WTC11 (cell line): ENCODE data around the gene BMPER. TPM values are rescaled to one million over a fixed set of nuclear protein-coding genes. Genes with fewer than 3 reads are reported as not detected.

Experiments used
- ATAC-seq: fragments of 200-7000 bp; cut with Tn5 transposase; 2 replicates; pipeline ENCODE4 v1.10.0; 2021; ENCODE audit warnings: mild to moderate bottlenecking, moderate library complexity
- CTCF ChIA-PET: fragments of 300-600 bp; sonication (Branson Sonifier 250); formaldehyde crosslinking; loops from one replicate; lab custom pipeline; 2021; ENCODE audit warnings: antibody characterized with exemption; lab: Charles Lee
- POLR2A ChIA-PET: fragments of 350-600 bp; sonication (Branson Sonifier 250); formaldehyde crosslinking; loops from one replicate; lab custom pipeline; 2021; ENCODE audit warnings: antibody characterized with exemption; lab: Charles Lee
- DNase-seq: peaks from one replicate; pipeline ENCODE4 v3.0.0; 2021; ENCODE audit warnings: low spot score
- H3K27ac Mint-ChIP-seq: 2 replicates; pipeline ENCODE4 v1.8.0; 2021; ENCODE audit warnings: mixed read lengths
- H3K27me3 Mint-ChIP-seq: 2 replicates; pipeline ENCODE4 v1.8.0; 2021; ENCODE audit warnings: low read depth, mild to moderate bottlenecking, moderate library complexity, mixed read lengths
- H3K36me3 Mint-ChIP-seq: 2 replicates; pipeline ENCODE4 v1.8.0; 2021; ENCODE audit warnings: mixed read lengths
- H3K4me1 Mint-ChIP-seq: 2 replicates; pipeline ENCODE4 v1.8.0; 2022; ENCODE audit warnings: mixed read lengths
- H3K4me3 Mint-ChIP-seq: 2 replicates; pipeline ENCODE4 v1.8.0; 2021; ENCODE audit warnings: mild to moderate bottlenecking, moderate library complexity, mixed read lengths
- H3K9me3 Mint-ChIP-seq: 2 replicates; pipeline ENCODE4 v1.8.0; 2021; ENCODE audit warnings: mixed read lengths
- CTCF ChIP-seq: fragments of 200-600 bp; IDR thresholded peaks from 2 replicates; pipeline ENCODE4 v1.8.0; 2022; ENCODE audit warnings: antibody characterized with exemption
- ELF4 ChIP-seq: sonication (generic); formaldehyde crosslinking; IDR thresholded peaks from 2 replicates; pipeline ENCODE4 v1.8.1; 2022; ENCODE audit warnings: low read depth, mild to moderate bottlenecking, moderate library complexity, missing genetic modification reagents
- ERG ChIP-seq: fragments of 250-450 bp; sonication (Bioruptor Pico); IDR thresholded peaks from 2 replicates; pipeline ENCODE4 v1.8.0; 2021; ENCODE audit warnings: mild to moderate bottlenecking
- FOXJ3 ChIP-seq: sonication (generic); formaldehyde crosslinking; IDR thresholded peaks from 2 replicates; pipeline ENCODE4 v1.9.0; 2021; ENCODE audit warnings: missing genetic modification reagents, mild to moderate bottlenecking, borderline replicate concordance
- FOXK1 ChIP-seq: sonication (generic); formaldehyde crosslinking; IDR thresholded peaks from 2 replicates; pipeline ENCODE4 v1.8.0; 2022; ENCODE audit warnings: mild to moderate bottlenecking, moderate library complexity, missing genetic modification reagents
- GABPB1 ChIP-seq: sonication (generic); formaldehyde crosslinking; IDR thresholded peaks from 2 replicates; pipeline ENCODE4 v1.8.1; 2023; ENCODE audit warnings: mild to moderate bottlenecking, missing genetic modification reagents
- HMGXB4 ChIP-seq: sonication (generic); formaldehyde crosslinking; IDR thresholded peaks from 2 replicates; pipeline ENCODE4 v1.8.1; 2023; ENCODE audit warnings: mild to moderate bottlenecking, moderate library complexity, missing genetic modification reagents
- NFE2L1 ChIP-seq: sonication (generic); formaldehyde crosslinking; IDR thresholded peaks from 2 replicates; pipeline ENCODE4 v1.8.1; 2023; ENCODE audit warnings: missing genetic modification reagents
- NFYB ChIP-seq: sonication (generic); formaldehyde crosslinking; conservative IDR thresholded peaks from 2 replicates; pipeline ENCODE4 v1.8.0; 2022; ENCODE audit warnings: low read depth, missing genetic modification reagents
- SMAD3 ChIP-seq: sonication (generic); formaldehyde crosslinking; IDR thresholded peaks from 2 replicates; pipeline ENCODE4 v1.8.0; 2022; ENCODE audit warnings: missing genetic modification reagents, mild to moderate bottlenecking, borderline replicate concordance
- SOX15 ChIP-seq: fragments of 250-450 bp; sonication (Bioruptor Pico); IDR thresholded peaks from 2 replicates; pipeline ENCODE4 v1.9.0; 2021; ENCODE audit warnings: mild to moderate bottlenecking
- TEAD4 ChIP-seq: sonication (generic); formaldehyde crosslinking; IDR thresholded peaks from 2 replicates; pipeline ENCODE4 v1.8.0; 2022; ENCODE audit warnings: mild to moderate bottlenecking, missing genetic modification reagents
- ZNF121 ChIP-seq: sonication (generic); formaldehyde crosslinking; IDR thresholded peaks from 2 replicates; pipeline ENCODE4 v1.8.0; 2023; ENCODE audit warnings: missing genetic modification reagents
- ZNF138 ChIP-seq: sonication (generic); formaldehyde crosslinking; conservative IDR thresholded peaks from 2 replicates; pipeline ENCODE4 v1.8.1; 2022; ENCODE audit warnings: mild to moderate bottlenecking, moderate library complexity, missing genetic modification reagents
- ZNF263 ChIP-seq: sonication (generic); formaldehyde crosslinking; IDR thresholded peaks from 2 replicates; pipeline ENCODE4 v1.8.1; 2022; ENCODE audit warnings: low read depth, mild to moderate bottlenecking, moderate library complexity, missing genetic modification reagents
- ZNF317 ChIP-seq: sonication (generic); formaldehyde crosslinking; IDR thresholded peaks from 2 replicates; pipeline ENCODE4 v1.8.1; 2023; ENCODE audit warnings: low read depth, mild to moderate bottlenecking, moderate library complexity, missing genetic modification reagents, borderline replicate concordance
- ZNF416 ChIP-seq: fragments of 250-450 bp; sonication (Bioruptor Pico); IDR thresholded peaks from 2 replicates; pipeline ENCODE4 v1.9.0; 2021; ENCODE audit warnings: mild to moderate bottlenecking, inconsistent platforms
- total RNA-seq: library from RNA; stranded (reverse); gene quantifications from 3 replicates; pipeline ENCODE4 v1.2.3, GENCODE V29; 2021
- TF ChIP-seq, protein P1 (sequence below): sonication (generic); formaldehyde crosslinking; IDR thresholded peaks from 2 replicates; pipeline ENCODE4 v1.8.1; 2022; ENCODE audit warnings: low read depth, mild to moderate bottlenecking, moderate library complexity, missing genetic modification reagents, borderline replicate concordance
- TF ChIP-seq, protein P2 (sequence below): fragments of 250-450 bp; sonication (Bioruptor Pico); conservative IDR thresholded peaks from 2 replicates; pipeline ENCODE4 v1.9.0; 2021; ENCODE audit warnings: mild to moderate bottlenecking
- TF ChIP-seq, protein P3 (sequence below): fragments of 250-450 bp; sonication (Bioruptor Pico); IDR thresholded peaks from 2 replicates; pipeline ENCODE4 v1.9.0; 2021; ENCODE audit warnings: mild to moderate bottlenecking
- TF ChIP-seq, protein P4 (sequence below): sonication (generic); formaldehyde crosslinking; IDR thresholded peaks from 2 replicates; pipeline ENCODE4 v1.8.1; 2022; ENCODE audit warnings: missing genetic modification reagents, borderline replicate concordance

The BMPER gene
- total RNA-seq, 1 experiment from 2014 or later, result 1.9 TPM

GRCh38 chr7:33883671-33883965 lies 21.7 kb upstream of the BMPER start:
- H3K27me3 Mint-ChIP-seq, result no peaks in the 10 kb centered on the region
- H3K27ac Mint-ChIP-seq, result no peak overlapping the region
- ATAC-seq (no peak), DNase-seq (no peak)
- H3K9me3 Mint-ChIP-seq, result peaks cover 14% of the 10 kb centered on the region
- no peak overlapping the region for H3K4me3 Mint-ChIP-seq
- CTCF ChIA-PET, result no interaction called here
- H3K4me1 Mint-ChIP-seq, result peaks cover 23% of the 10 kb centered on the region
- POLR2A ChIA-PET, result no interaction called here
- no peaks in the 10 kb centered on the region; the same call in none of the 2 replicates for H3K36me3 Mint-ChIP-seq
- TF ChIP-seq ZNF416 (CRISPR knock-in tag), result no peak
- no peak for TF ChIP-seq FOXK1 (CRISPR knock-in tag)
- TF ChIP-seq, protein P1, sequence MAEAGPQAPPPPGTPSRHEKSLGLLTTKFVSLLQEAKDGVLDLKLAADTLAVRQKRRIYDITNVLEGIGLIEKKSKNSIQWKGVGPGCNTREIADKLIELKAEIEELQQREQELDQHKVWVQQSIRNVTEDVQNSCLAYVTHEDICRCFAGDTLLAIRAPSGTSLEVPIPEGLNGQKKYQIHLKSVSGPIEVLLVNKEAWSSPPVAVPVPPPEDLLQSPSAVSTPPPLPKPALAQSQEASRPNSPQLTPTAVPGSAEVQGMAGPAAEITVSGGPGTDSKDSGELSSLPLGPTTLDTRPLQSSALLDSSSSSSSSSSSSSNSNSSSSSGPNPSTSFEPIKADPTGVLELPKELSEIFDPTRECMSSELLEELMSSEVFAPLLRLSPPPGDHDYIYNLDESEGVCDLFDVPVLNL (CRISPR knock-in tag), result no peak
- TF ChIP-seq ZNF317 (CRISPR knock-in tag), result no peak
- TF ChIP-seq, all 79 proteins: peak for 0

DNA sequence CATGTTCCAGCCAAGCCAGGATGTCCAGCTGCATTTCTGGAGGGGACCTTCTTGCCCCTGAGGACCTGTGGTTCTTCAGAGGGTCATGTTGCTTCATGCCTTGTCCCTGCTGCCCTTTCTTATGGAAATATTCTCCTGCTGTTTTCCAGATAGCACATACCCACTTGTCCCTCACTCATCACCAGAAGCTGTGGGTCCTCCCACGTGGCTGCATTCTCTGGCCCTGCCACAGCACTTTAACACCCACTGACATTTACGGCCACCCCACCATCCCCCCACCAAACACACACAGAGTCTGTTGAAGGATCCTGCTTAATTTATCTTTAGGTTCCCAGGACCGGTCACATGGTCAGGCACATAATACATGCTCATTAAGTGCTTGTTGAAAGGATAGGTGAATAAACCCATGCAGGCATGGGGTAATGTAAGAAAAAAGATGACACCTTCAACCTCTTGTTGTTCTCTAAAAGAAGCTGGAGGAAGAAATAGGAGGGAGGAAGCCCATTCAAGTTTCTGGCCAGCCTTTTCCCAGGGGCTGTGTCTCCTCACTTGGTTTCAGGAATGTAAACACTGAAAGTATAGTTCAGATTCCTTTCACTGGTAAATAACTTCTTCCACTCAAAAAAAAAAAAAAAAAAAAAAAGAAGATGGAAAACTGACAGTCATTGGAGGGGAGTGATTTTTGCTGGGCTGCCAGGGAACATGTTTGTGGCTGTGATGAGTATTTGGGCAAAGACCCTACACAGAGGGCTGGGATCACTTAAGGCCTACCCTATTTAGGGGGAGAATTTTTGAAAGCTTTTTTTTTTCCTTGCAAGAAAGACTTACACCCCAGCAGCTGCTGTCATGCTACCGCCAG lies 19.8 kb upstream of the BMPER start:
- H3K9me3 Mint-ChIP-seq, result peaks cover 14% of the 10 kb centered on the region
- peaks cover 23% of the 10 kb centered on the region for H3K4me1 Mint-ChIP-seq
- TF ChIP-seq ZNF317 (CRISPR knock-in tag), result no peak
- no peak for TF ChIP-seq ERG (CRISPR knock-in tag)
- TF ChIP-seq NFE2L1, result no peak
- TF ChIP-seq, protein P2, sequence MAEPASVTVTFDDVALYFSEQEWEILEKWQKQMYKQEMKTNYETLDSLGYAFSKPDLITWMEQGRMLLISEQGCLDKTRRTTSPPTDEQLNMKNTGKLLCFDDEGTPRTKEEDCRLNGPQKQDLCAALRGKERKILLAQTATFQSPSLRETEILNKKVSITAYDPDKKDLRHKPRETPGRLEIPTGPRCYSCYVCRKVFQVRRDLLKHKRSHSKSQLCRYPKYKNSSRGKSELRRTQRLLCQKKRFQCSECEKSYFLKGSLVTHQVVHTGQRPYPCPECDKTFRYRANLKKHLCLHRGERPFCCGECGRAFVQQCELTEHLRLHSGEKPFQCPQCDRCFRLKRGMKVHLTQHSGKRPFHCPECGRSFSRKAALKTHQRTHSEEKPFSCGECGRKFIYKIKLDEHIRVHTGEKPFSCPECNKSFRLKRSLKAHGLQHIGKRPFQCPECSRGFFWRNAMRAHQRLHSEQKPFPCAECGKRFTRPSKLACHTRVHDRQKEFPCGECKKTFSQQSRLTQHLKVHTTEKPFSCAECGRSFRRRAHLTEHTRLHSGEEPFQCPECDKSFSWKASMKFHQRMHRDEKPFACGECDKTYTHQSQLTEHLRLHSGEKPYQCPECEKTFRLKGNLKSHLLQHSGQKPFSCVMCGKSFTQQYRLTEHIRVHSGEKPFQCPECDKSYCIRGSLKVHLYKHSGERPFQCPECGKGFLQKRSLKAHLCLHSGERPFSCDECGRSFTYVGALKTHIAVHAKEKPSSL (CRISPR knock-in tag), result no peak
- no peak for TF ChIP-seq GABPB1 (CRISPR knock-in tag)
- no peak for TF ChIP-seq ZNF121 (CRISPR knock-in tag)
- TF ChIP-seq SMAD3 (CRISPR knock-in tag), result no peak
- no peak for TF ChIP-seq SOX15 (CRISPR knock-in tag)
- TF ChIP-seq, protein P3, sequence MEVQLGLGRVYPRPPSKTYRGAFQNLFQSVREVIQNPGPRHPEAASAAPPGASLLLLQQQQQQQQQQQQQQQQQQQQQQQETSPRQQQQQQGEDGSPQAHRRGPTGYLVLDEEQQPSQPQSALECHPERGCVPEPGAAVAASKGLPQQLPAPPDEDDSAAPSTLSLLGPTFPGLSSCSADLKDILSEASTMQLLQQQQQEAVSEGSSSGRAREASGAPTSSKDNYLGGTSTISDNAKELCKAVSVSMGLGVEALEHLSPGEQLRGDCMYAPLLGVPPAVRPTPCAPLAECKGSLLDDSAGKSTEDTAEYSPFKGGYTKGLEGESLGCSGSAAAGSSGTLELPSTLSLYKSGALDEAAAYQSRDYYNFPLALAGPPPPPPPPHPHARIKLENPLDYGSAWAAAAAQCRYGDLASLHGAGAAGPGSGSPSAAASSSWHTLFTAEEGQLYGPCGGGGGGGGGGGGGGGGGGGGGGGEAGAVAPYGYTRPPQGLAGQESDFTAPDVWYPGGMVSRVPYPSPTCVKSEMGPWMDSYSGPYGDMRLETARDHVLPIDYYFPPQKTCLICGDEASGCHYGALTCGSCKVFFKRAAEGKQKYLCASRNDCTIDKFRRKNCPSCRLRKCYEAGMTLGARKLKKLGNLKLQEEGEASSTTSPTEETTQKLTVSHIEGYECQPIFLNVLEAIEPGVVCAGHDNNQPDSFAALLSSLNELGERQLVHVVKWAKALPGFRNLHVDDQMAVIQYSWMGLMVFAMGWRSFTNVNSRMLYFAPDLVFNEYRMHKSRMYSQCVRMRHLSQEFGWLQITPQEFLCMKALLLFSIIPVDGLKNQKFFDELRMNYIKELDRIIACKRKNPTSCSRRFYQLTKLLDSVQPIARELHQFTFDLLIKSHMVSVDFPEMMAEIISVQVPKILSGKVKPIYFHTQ (CRISPR knock-in tag), result no peak
- no peak for TF ChIP-seq ZNF263
- no peak for TF ChIP-seq ZNF138 (CRISPR knock-in tag)
- TF ChIP-seq HMGXB4, result no peak
- no peak for TF ChIP-seq TEAD4 (CRISPR knock-in tag)
- TF ChIP-seq NFYB (CRISPR knock-in tag), result no peak
- no peak for TF ChIP-seq FOXJ3 (CRISPR knock-in tag)
- TF ChIP-seq CTCF, result no peak
- TF ChIP-seq, protein P4, sequence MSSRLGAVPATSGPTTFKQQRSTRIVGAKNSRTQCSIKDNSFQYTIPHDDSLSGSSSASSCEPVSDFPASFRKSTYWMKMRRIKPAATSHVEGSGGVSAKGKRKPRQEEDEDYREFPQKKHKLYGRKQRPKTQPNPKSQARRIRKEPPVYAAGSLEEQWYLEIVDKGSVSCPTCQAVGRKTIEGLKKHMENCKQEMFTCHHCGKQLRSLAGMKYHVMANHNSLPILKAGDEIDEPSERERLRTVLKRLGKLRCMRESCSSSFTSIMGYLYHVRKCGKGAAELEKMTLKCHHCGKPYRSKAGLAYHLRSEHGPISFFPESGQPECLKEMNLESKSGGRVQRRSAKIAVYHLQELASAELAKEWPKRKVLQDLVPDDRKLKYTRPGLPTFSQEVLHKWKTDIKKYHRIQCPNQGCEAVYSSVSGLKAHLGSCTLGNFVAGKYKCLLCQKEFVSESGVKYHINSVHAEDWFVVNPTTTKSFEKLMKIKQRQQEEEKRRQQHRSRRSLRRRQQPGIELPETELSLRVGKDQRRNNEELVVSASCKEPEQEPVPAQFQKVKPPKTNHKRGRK, result no peak
- no peak for TF ChIP-seq ELF4 (CRISPR knock-in tag)
- no peaks in the 10 kb centered on the region; the same call in none of the 2 replicates for H3K36me3 Mint-ChIP-seq
- no peak overlapping the region for H3K4me3 Mint-ChIP-seq
- DNase-seq, result no peak
- H3K27me3 Mint-ChIP-seq, result no peaks in the 10 kb centered on the region
- peak; percentile 20 for ATAC-seq
- CTCF ChIA-PET, result interaction anchor here (0.7 to 2.6 kb wide), 19 partner anchors 8 to 462 kb away, joined by 3 to 38 read pairs (median 5); partner anchors contain the start of gene BMPER
- POLR2A ChIA-PET, result no interaction called here
- no peak overlapping the region for H3K27ac Mint-ChIP-seq
